HepG2 (cell line): Measurements from ENCODE around the gene MLX. TPM values are rescaled to one million over a fixed set of nuclear protein-coding genes. Genes with fewer than 3 reads are reported as not detected.
A peak's percentile ranks its signal among the peaks of the same experiment; 100 is the strongest.

Source experiments
- BCLAF1 ChIP-seq: fragments of 450-650 bp; IDR thresholded peaks from 2 replicates; pipeline ENCODE4 v1.6.1; 2017; ENCODE audit warnings: mild to moderate bottlenecking
- GABPB1 ChIP-seq: IDR thresholded peaks from 2 replicates; pipeline ENCODE4 v1.6.1; 2016; ENCODE audit warnings: mild to moderate bottlenecking, missing genetic modification reagents, moderate library complexity, missing compliant biosample characterization
- GMEB1 ChIP-seq: sonication (generic); formaldehyde crosslinking; IDR thresholded peaks from 2 replicates; pipeline ENCODE4 v1.5.1; 2020; ENCODE audit warnings: missing genetic modification reagents, mild to moderate bottlenecking, borderline replicate concordance
- NFATC3 ChIP-seq: sonication (generic); formaldehyde crosslinking; IDR thresholded peaks from 2 replicates; pipeline ENCODE4 v1.5.1; 2020; ENCODE audit warnings: mild to moderate bottlenecking, missing genetic modification reagents
- RBAK ChIP-seq: sonication (generic); formaldehyde crosslinking; IDR thresholded peaks from 2 replicates; pipeline ENCODE4 v1.5.1; 2020; ENCODE audit warnings: mild to moderate bottlenecking, missing genetic modification reagents
- SSRP1 ChIP-seq: IDR thresholded peaks from 2 replicates; pipeline ENCODE4 v1.6.1; 2016; ENCODE audit warnings: control low read depth
- ZEB1 ChIP-seq: IDR thresholded peaks from 2 replicates; pipeline ENCODE4 v1.6.1; 2012; ENCODE audit warnings: mild to moderate bottlenecking, low read depth, inconsistent platforms; ENCODE audit not compliant: insufficient replicate concordance
- ZFYVE20 ChIP-seq: sonication (generic); formaldehyde crosslinking; IDR thresholded peaks from 2 replicates; pipeline ENCODE4 v1.8.0; 2023; ENCODE audit warnings: low read depth, mild to moderate bottlenecking, moderate library complexity, missing genetic modification reagents, borderline replicate concordance
- ZKSCAN8 ChIP-seq: IDR thresholded peaks from 2 replicates; pipeline ENCODE4 v1.6.1; 2016; ENCODE audit warnings: borderline replicate concordance, missing genetic modification reagents, missing compliant biosample characterization
- ZNF224 ChIP-seq: sonication (generic); formaldehyde crosslinking; IDR thresholded peaks from 2 replicates; pipeline ENCODE4 v1.5.0; 2020; ENCODE audit warnings: mild to moderate bottlenecking, missing genetic modification reagents
- ZNF350 ChIP-seq: sonication (generic); formaldehyde crosslinking; IDR thresholded peaks from 2 replicates; pipeline ENCODE4 v1.4.0; 2020; ENCODE audit warnings: mild to moderate bottlenecking, low read depth, missing genetic modification reagents, borderline replicate concordance
- ZNF562 ChIP-seq: sonication (generic); formaldehyde crosslinking; IDR thresholded peaks from 2 replicates; pipeline ENCODE4 v1.8.0; 2022; ENCODE audit warnings: missing genetic modification reagents, borderline replicate concordance
- ZNF839 ChIP-seq: sonication (generic); formaldehyde crosslinking; IDR thresholded peaks from 2 replicates; pipeline ENCODE4 v1.4.0; 2020; ENCODE audit warnings: missing genetic modification reagents, mild to moderate bottlenecking, borderline replicate concordance
- polyA plus RNA-seq, 8 experiments: library from polyadenylated mRNA; depleted of rRNA in 3 of 8; stranded (reverse) in 7 of 8; unstranded in 1 of 8; fragments of >200 nt; fragmentation: Illumina TruSeq in 4 of 8; extraction: Trizol in 4 of 8; gene quantifications; 2 replicates each; pipeline versions ENCODE4 v1.2.1 to v1.2.3, GENCODE V29; 2011 to 2016; ENCODE audit warnings: low read depth in 4 of 8, missing spikeins in 1 of 8, mixed read lengths in 1 of 8; ENCODE audit not compliant: insufficient read depth in 1 of 8
- total RNA-seq, 5 experiments: library from RNA; depleted of rRNA; stranded (reverse); fragments of >200 nt; fragmentation: Illumina TruSeq; extraction: Trizol; gene quantifications; 2 replicates each; pipeline ENCODE4 v1.2.3, GENCODE V29; 2016; ENCODE audit warnings: low read depth in 1 of 5
- TF ChIP-seq, protein P1 (sequence below): sonication (generic); formaldehyde crosslinking; IDR thresholded peaks from 2 replicates; pipeline ENCODE4 v1.4.0; 2020; ENCODE audit warnings: missing genetic modification reagents, borderline replicate concordance
- TF ChIP-seq, protein P2 (sequence below): sonication (generic); formaldehyde crosslinking; IDR thresholded peaks from 2 replicates; pipeline ENCODE4 v1.4.0; 2020; ENCODE audit warnings: missing genetic modification reagents

Gene MLX
- total and polyA plus RNA-seq, 2 of the 13 experiments (the other 11 are each of a cell fraction or from before 2014, with no cell fraction given) = 38.9 to 74.4 TPM

- TF ChIP-seq, protein P1, sequence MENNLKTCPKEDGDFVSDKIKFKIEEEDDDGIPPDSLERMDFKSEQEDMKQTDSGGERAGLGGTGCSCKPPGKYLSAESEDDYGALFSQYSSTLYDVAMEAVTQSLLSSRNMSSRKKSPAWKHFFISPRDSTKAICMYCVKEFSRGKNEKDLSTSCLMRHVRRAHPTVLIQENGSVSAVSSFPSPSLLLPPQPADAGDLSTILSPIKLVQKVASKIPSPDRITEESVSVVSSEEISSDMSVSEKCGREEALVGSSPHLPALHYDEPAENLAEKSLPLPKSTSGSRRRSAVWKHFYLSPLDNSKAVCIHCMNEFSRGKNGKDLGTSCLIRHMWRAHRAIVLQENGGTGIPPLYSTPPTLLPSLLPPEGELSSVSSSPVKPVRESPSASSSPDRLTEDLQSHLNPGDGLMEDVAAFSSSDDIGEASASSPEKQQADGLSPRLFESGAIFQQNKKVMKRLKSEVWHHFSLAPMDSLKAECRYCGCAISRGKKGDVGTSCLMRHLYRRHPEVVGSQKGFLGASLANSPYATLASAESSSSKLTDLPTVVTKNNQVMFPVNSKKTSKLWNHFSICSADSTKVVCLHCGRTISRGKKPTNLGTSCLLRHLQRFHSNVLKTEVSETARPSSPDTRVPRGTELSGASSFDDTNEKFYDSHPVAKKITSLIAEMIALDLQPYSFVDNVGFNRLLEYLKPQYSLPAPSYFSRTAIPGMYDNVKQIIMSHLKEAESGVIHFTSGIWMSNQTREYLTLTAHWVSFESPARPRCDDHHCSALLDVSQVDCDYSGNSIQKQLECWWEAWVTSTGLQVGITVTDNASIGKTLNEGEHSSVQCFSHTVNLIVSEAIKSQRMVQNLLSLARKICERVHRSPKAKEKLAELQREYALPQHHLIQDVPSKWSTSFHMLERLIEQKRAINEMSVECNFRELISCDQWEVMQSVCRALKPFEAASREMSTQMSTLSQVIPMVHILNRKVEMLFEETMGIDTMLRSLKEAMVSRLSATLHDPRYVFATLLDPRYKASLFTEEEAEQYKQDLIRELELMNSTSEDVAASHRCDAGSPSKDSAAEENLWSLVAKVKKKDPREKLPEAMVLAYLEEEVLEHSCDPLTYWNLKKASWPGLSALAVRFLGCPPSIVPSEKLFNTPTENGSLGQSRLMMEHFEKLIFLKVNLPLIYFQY (CRISPR knock-in tag) = no peak
- TF ChIP-seq ZFYVE20 (no peak), ZNF562 (CRISPR knock-in tag) (no peak), GMEB1 (peak; percentile 32), RBAK (CRISPR knock-in tag) (peak; percentile 42; the same call in 1 of the 2 replicates), GABPB1 (no peak), ZNF224 (CRISPR knock-in tag) (peak; percentile 15; the same call in 1 of the 2 replicates), ZKSCAN8 (CRISPR knock-in tag) (peak; percentile 74; the same call in 1 of the 2 replicates), ZNF839 (CRISPR knock-in tag) (no peak), ZEB1 (peak; percentile 80), ZNF350 (peak; percentile 2), SSRP1 (peak; percentile 71; the same call in 1 of the 2 replicates), NFATC3 (CRISPR knock-in tag) (peak; percentile 93; the same call in 1 of the 2 replicates), BCLAF1 (no peak)
- TF ChIP-seq, protein P2, sequence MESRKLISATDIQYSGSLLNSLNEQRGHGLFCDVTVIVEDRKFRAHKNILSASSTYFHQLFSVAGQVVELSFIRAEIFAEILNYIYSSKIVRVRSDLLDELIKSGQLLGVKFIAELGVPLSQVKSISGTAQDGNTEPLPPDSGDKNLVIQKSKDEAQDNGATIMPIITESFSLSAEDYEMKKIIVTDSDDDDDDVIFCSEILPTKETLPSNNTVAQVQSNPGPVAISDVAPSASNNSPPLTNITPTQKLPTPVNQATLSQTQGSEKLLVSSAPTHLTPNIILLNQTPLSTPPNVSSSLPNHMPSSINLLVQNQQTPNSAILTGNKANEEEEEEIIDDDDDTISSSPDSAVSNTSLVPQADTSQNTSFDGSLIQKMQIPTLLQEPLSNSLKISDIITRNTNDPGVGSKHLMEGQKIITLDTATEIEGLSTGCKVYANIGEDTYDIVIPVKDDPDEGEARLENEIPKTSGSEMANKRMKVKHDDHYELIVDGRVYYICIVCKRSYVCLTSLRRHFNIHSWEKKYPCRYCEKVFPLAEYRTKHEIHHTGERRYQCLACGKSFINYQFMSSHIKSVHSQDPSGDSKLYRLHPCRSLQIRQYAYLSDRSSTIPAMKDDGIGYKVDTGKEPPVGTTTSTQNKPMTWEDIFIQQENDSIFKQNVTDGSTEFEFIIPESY = peak; percentile 92
Measured at GRCh38 chr17:42535155-42536047, 31.5 kb upstream of the MLX start (continued).
